Measurements from ENCODE around the gene DDTL.
"Not testable (repeated sequence)": the region's sequence is repeated elsewhere in the genome, so short reads cannot be mapped to it uniquely, and the experiment has no call there.

- not testable (repeated sequence) for TF ChIP-seq CTCF, POLR2A (IDR thresholded peaks at IDR 0.05)
These were observed 13.2 kb upstream of the DDTL start for GRCh38 chr22:23953485-23953884.
